Keratinocyte (primary cell): ENCODE results near the gene PARPBP.

Experiments used
- EZH2 ChIP-seq: IDR thresholded peaks from one replicate; pipeline ENCODE4 v1.6.1; 2012; ENCODE audit warnings: inconsistent platforms, mild to moderate bottlenecking, low read length, moderate library complexity
- TF ChIP-seq, protein P1 (sequence below), 3 experiments: IDR thresholded peaks in 1 of 3; conservative IDR thresholded peaks in 1 of 3; optimal IDR thresholded peaks in 1 of 3; 2 replicates in 2 of 3; 3 replicates in 1 of 3; pipeline versions ENCODE3 to v1.5.1; 2011; ENCODE audit warnings: low read length in 3 of 3, mild to moderate bottlenecking in 3 of 3, moderate library complexity in 2 of 3, control low read depth in 1 of 3, inconsistent platforms in 1 of 3; ENCODE audit not compliant: insufficient read depth in 2 of 3; ENCODE audit errors: extremely low read depth in 1 of 3

DNA sequence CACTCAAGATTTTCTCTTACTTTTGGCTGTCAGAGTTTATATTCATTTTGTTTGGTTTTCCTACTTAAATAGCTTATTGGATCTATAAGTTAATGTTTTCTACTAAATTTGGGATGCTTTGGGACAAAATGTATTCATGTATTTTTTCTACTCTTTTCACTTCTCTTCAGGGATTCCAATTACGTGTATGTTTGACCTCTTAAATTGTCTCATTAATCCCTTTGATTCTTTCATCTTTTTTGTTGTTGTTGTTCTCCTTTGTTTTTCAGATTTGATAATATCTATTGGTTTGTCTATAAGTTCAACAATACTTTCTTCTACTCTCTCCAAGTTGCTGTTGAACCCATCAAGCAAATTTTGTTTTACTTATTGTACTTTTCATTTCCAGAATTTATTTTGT is 43.4 kb downstream of the PARPBP start:
- TF ChIP-seq, protein P1, sequence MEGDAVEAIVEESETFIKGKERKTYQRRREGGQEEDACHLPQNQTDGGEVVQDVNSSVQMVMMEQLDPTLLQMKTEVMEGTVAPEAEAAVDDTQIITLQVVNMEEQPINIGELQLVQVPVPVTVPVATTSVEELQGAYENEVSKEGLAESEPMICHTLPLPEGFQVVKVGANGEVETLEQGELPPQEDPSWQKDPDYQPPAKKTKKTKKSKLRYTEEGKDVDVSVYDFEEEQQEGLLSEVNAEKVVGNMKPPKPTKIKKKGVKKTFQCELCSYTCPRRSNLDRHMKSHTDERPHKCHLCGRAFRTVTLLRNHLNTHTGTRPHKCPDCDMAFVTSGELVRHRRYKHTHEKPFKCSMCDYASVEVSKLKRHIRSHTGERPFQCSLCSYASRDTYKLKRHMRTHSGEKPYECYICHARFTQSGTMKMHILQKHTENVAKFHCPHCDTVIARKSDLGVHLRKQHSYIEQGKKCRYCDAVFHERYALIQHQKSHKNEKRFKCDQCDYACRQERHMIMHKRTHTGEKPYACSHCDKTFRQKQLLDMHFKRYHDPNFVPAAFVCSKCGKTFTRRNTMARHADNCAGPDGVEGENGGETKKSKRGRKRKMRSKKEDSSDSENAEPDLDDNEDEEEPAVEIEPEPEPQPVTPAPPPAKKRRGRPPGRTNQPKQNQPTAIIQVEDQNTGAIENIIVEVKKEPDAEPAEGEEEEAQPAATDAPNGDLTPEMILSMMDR (optimal IDR thresholded peaks at IDR 0.05 in 1 of 3, IDR thresholded peaks at IDR 0.05 in 1 of 3, conservative IDR thresholded peaks at IDR 0.05 in 1 of 3; ENCODE audit: extremely low read depth in 1 of 3, insufficient read depth in 2 of 3, low read length in 3 of 3) = no peak
- no peak for TF ChIP-seq EZH2
